Stimulated activated CD8-positive, alpha-beta memory T cell treated with anti-CD3 and anti-CD28 coated beads, Interleukin-12 subunit alpha, Interleukin-12 subunit beta, amount 100 ng/mL, for 4 hours (primary cell): ENCODE measurements around the gene ZNRD2.
"Not testable (repeated sequence)": the region's sequence is repeated elsewhere in the genome, so short reads cannot be mapped to it uniquely, and the experiment has no call there.

Experiments used
- DNase-seq: peaks from one replicate; pipeline ENCODE4 v3.0.0-alpha.2; 2020; ENCODE audit warnings: low read depth

The ZNRD2 gene

GRCh38 chr11:65555693-65556231, 14.5 kb upstream of the ZNRD2 start:
- DNase-seq = no peak

- no peak for DNase-seq
Measured at GRCh38 chr11:65556470-65557279, 13.6 kb upstream of the ZNRD2 start.

- DNase-seq = no peak
Measured at GRCh38 chr11:65557280-65558001, 12.8 kb upstream of the ZNRD2 start.

GRCh38 chr11:65558002-65558929, 12.0 kb upstream of the ZNRD2 start, which contains the start of gene LTBP3:
Gene LTBP3, minus strand, starts transcription at chr11:65558359. Its CDS starts 400 bp downstream, at chr11:65557959.
- DNase-seq = no peak

GRCh38 chr11:65558930-65559509, 11.3 kb upstream of the ZNRD2 start:
- DNase-seq = no peak

- DNase-seq = no peak
Measured at GRCh38 chr11:65559535-65559934, 10.7 kb upstream of the ZNRD2 start.

GRCh38 chr11:65559951-65560537, 10.2 kb upstream of the ZNRD2 start:
- DNase-seq = no peak

GRCh38 chr11:65560555-65561418, 9.5 kb upstream of the ZNRD2 start:
- DNase-seq = no peak

GRCh38 chr11:65562020-65562419, 8.3 kb upstream of the ZNRD2 start:
- no peak for DNase-seq

- no peak for DNase-seq
Measured at GRCh38 chr11:65562788-65563187, 7.5 kb upstream of the ZNRD2 start.

GRCh38 chr11:65563601-65564000, 6.7 kb upstream of the ZNRD2 start:
- no peak for DNase-seq

GRCh38 chr11:65564879-65565559, 5.3 kb upstream of the ZNRD2 start:
- not testable (repeated sequence) for DNase-seq

- no peak for DNase-seq
Measured at GRCh38 chr11:65565624-65566453, 4.4 kb upstream of the ZNRD2 start.

GRCh38 chr11:65569164-65569972, 909 bp upstream of the ZNRD2 start:
- no peak for DNase-seq

- DNase-seq = no peak
Measured at GRCh38 chr11:65571420-65571819, 1.1 kb downstream of the ZNRD2 start.

GRCh38 chr11:65571940-65572339, 1.7 kb downstream of the ZNRD2 start:
- no peak for DNase-seq

- DNase-seq = peak; percentile 73
Measured at GRCh38 chr11:65572356-65573051, 2.2 kb downstream of the ZNRD2 start, which contains the start of gene FAM89B. Gene FAM89B, plus strand, starts transcription at chr11:65572538. Its CDS starts 132 bp downstream, at chr11:65572670.
